GM23248 (cell line): Measurements from ENCODE around the gene XPO4. TPM values are rescaled to one million over a fixed set of nuclear protein-coding genes. Genes with fewer than 3 reads are reported as not detected.

Experiments
- DNase-seq: peaks from one replicate; pipeline ENCODE4 v3.0.0-alpha.2; 2015
- H2AFZ ChIP-seq: fragments of 200-600 bp; sonication (generic); 2 replicates; pipeline ENCODE4 v1.6.1; 2016; ENCODE audit warnings: antibody characterized with exemption
- H3F3A ChIP-seq: fragments of 200-600 bp; sonication (generic); 2 replicates; pipeline ENCODE4 v1.6.1; 2016; ENCODE audit warnings: mild to moderate bottlenecking, antibody characterized with exemption, mixed run types; ENCODE audit not compliant: insufficient read depth
- H3K27ac ChIP-seq: fragments of 200-600 bp; sonication (generic); 2 replicates; pipeline ENCODE4 v1.5.1; 2016; ENCODE audit warnings: mild to moderate bottlenecking
- H3K27me3 ChIP-seq: fragments of 200-600 bp; sonication (generic); replicated peaks from 2 replicates; pipeline ENCODE4 v1.6.1; 2016; ENCODE audit warnings: mild to moderate bottlenecking; ENCODE audit not compliant: insufficient read depth
- H3K36me3 ChIP-seq: fragments of 200-600 bp; sonication (generic); 2 replicates; pipeline ENCODE4 v1.6.1; 2016; ENCODE audit warnings: low read depth, mild to moderate bottlenecking
- H3K4me1 ChIP-seq: fragments of 200-600 bp; sonication (generic); 2 replicates; pipeline ENCODE4 v1.6.1; 2016; ENCODE audit warnings: mild to moderate bottlenecking; ENCODE audit not compliant: insufficient read depth
- H3K4me2 ChIP-seq: fragments of 200-600 bp; sonication (generic); one replicate; pipeline ENCODE4 v1.6.1; 2016; ENCODE audit warnings: mild to moderate bottlenecking; ENCODE audit not compliant: unreplicated experiment
- H3K4me3 ChIP-seq: fragments of 200-600 bp; sonication (generic); 2 replicates; pipeline ENCODE4 v1.5.1; 2016; ENCODE audit warnings: mild to moderate bottlenecking
- H3K79me2 ChIP-seq: fragments of 200-600 bp; sonication (generic); 2 replicates; pipeline ENCODE4 v1.6.1; 2016; ENCODE audit warnings: mild to moderate bottlenecking; ENCODE audit not compliant: insufficient read depth
- H3K9ac ChIP-seq: fragments of 200-600 bp; sonication (generic); 2 replicates; pipeline ENCODE4 v1.6.1; 2016; ENCODE audit warnings: mild to moderate bottlenecking
- H3K9me2 ChIP-seq: fragments of 200-600 bp; sonication (generic); 2 replicates; pipeline ENCODE4 v1.6.1; 2016; ENCODE audit warnings: mixed run types, mild to moderate bottlenecking, moderate library complexity; ENCODE audit not compliant: insufficient read depth
- H3K9me3 ChIP-seq: fragments of 200-600 bp; sonication (generic); one replicate; pipeline ENCODE4 v1.6.1; 2017; ENCODE audit warnings: low read depth
- H4K20me1 ChIP-seq: fragments of 200-600 bp; sonication (generic); 2 replicates; pipeline ENCODE4 v1.6.0; 2016; ENCODE audit not compliant: insufficient read depth
- EZH2 ChIP-seq: fragments of 200-600 bp; sonication (generic); IDR thresholded peaks from 2 replicates; pipeline ENCODE4 v1.6.1; 2018; ENCODE audit warnings: antibody characterized with exemption, mild to moderate bottlenecking; ENCODE audit not compliant: insufficient read depth, poor library complexity, severe bottlenecking
- EZH2phosphoT487 ChIP-seq: fragments of 200-600 bp; sonication (generic); IDR thresholded peaks from 2 replicates; pipeline ENCODE4 v1.6.1; 2018; ENCODE audit warnings: antibody characterized with exemption, moderate library complexity, mild to moderate bottlenecking, low read depth; ENCODE audit not compliant: insufficient read depth
- WGBS, 2 experiments: methylation state at CpG; one replicate each; pipeline ENCODE4 v1.1.6; 2015 to 2017; ENCODE audit warnings: low lambda C conversion rate in 2 of 2, low coverage in 1 of 2; ENCODE audit errors: missing lambda C conversion rate in 2 of 2; 5-methylcytosine and 5-hydroxymethylcytosine counted together
- in situ Hi-C: fragments of 300-500 bp; cut with MboI; formaldehyde crosslinking; loops from 2 replicates; pipeline ENCODE4 v1.15.0; 2020
- polyA plus RNA-seq: library from polyadenylated mRNA; unstranded; fragments of >200 nt; fragmentation: Nextera tagmentation; extraction: Ambion mirVana; gene quantifications from 2 replicates; pipeline ENCODE4 v1.2.1, GENCODE V29; 2016
- total RNA-seq: library from RNA; depleted of rRNA; stranded (reverse); fragments of >200 nt; shearing (Covaris generic); gene quantifications from 2 replicates; pipeline ENCODE4 v1.2.3, GENCODE V29; 2014

The XPO4 gene
- total and polyA plus RNA-seq, 2 experiments from 2014 or later: 4.9 to 15.0 TPM

- no peak for DNase-seq
- Histone ChIP-seq H3K4me3 (no peak overlapping the region), H3K9me2 (no peaks in the 10 kb centered on the region), H4K20me1 (no peaks in the 10 kb centered on the region; the same call in 1 of the 2 replicates), H3K4me2 (no peak overlapping the region), H3K27ac (no peak overlapping the region), H3F3A (peaks cover 37% of the 10 kb centered on the region), H3K9ac (no peak overlapping the region), H3K9me3 (no peaks in the 10 kb centered on the region), H3K79me2 (no peaks in the 10 kb centered on the region), H3K36me3 (peaks cover 16% of the 10 kb centered on the region), H3K27me3 (no peaks in the 10 kb centered on the region), H3K4me1 (peaks cover 29% of the 10 kb centered on the region), H2AFZ (no peak overlapping the region)
- WGBS, 2 experiments: 93% methylated on average over 2 of the region's 2 CpGs
- TF ChIP-seq EZH2 (no peak), EZH2phosphoT487 (no peak)
- in situ Hi-C loops: no loop called here
These were observed 91.7 kb downstream of the XPO4 start for GRCh38 chr13:20810808-20811207.

DNA sequence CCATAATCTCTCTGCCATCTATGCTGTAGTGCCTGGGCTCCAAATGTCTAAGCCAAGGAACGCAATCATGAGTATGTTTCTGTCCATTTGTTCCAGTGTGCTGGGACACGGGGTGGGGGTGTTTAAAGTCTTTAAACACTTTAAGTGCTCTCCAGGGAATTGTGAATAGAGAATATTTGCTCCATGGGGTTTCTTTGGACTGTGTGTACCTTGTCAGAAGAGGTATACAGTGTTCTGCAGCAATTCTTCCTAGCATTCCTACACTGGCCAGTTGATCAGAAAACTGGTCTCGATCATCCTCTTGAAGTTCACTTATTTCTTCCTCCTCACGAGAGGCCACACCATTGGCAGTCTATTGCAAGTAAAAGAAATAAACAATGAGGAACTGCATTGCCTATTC lies 93.7 kb downstream of the XPO4 start:
- H3K27ac ChIP-seq: no peak overlapping the region
- in situ Hi-C loops: no loop called here
- no peaks in the 10 kb centered on the region for H3K9me2 ChIP-seq
- H3K79me2 ChIP-seq: no peaks in the 10 kb centered on the region
- WGBS, 2 experiments: 97 to 98% methylated on average over 4 of the region's 4 CpGs
- peaks cover 16% of the 10 kb centered on the region for H3K36me3 ChIP-seq
- DNase-seq: no peak
- no peaks in the 10 kb centered on the region; the same call in 1 of the 2 replicates for H4K20me1 ChIP-seq
- peaks cover 20% of the 10 kb centered on the region for H3F3A ChIP-seq
- no peak overlapping the region for H3K9ac ChIP-seq
- TF ChIP-seq EZH2phosphoT487: no peak
- TF ChIP-seq EZH2: no peak
- no peak overlapping the region for H3K4me3 ChIP-seq
- H3K4me1 ChIP-seq: peaks cover 11% of the 10 kb centered on the region
- H3K4me2 ChIP-seq: no peak overlapping the region
- H3K27me3 ChIP-seq: no peaks in the 10 kb centered on the region
- H2AFZ ChIP-seq: no peak overlapping the region
- no peaks in the 10 kb centered on the region for H3K9me3 ChIP-seq

- Histone ChIP-seq H3F3A (no peaks in the 10 kb centered on the region), H3K9ac (no peak overlapping the region), H3K4me2 (no peak overlapping the region), H3K9me3 (no peaks in the 10 kb centered on the region), H3K27ac (no peak overlapping the region), H3K36me3 (peaks cover 16% of the 10 kb centered on the region), H3K4me1 (peaks cover 8% of the 10 kb centered on the region; the same call in 1 of the 2 replicates), H4K20me1 (no peaks in the 10 kb centered on the region), H3K79me2 (no peaks in the 10 kb centered on the region), H3K27me3 (no peaks in the 10 kb centered on the region), H3K9me2 (no peaks in the 10 kb centered on the region), H3K4me3 (no peak overlapping the region), H2AFZ (no peak overlapping the region)
- 98 to 99% methylated on average over 3 of the region's 3 CpGs for WGBS, 2 experiments
- in situ Hi-C loops: no loop called here
- DNase-seq: no peak
- no peak for TF ChIP-seq EZH2
- no peak for TF ChIP-seq EZH2phosphoT487
These were observed 99.2 kb downstream of the XPO4 start for GRCh38 chr13:20803180-20803965.

GRCh38 chr13:20801707-20802106 lies 100.8 kb downstream of the XPO4 start:
- TF ChIP-seq EZH2phosphoT487 (no peak), EZH2 (no peak)
- Histone ChIP-seq H3K79me2 (no peaks in the 10 kb centered on the region), H3K9ac (no peak overlapping the region), H3K4me2 (no peak overlapping the region), H3K27me3 (no peaks in the 10 kb centered on the region), H3K27ac (no peak overlapping the region), H4K20me1 (no peaks in the 10 kb centered on the region), H3F3A (peaks cover 7% of the 10 kb centered on the region), H2AFZ (no peak overlapping the region), H3K36me3 (peaks cover under 1% of the 10 kb centered on the region; the same call in 1 of the 2 replicates), H3K9me3 (no peaks in the 10 kb centered on the region), H3K4me3 (no peak overlapping the region), H3K9me2 (no peaks in the 10 kb centered on the region), H3K4me1 (peaks cover 19% of the 10 kb centered on the region)
- 64 to 72% methylated on average over 2 of the region's 2 CpGs for WGBS, 2 experiments
- in situ Hi-C loops: no loop called here
- DNase-seq: no peak
